NCI-H1930 (cell line): ENCODE data around the gene TBC1D3I.

Experiments
- DNase-seq, 2 experiments: peaks; one replicate each; lab custom pipeline; 2025; lab: John Stamatoyannopoulos, UW

TBC1D3I gene

GRCh38 chr17:36205637-36206485 lies 58.5 kb downstream of the TBC1D3I start:
- no peak for DNase-seq

- DNase-seq, result no peak
Observed at GRCh38 chr17:36204724-36205500, 59.5 kb downstream of the TBC1D3I start.
